HCT116 (cell line): ENCODE results near the gene HNF4A. TPM values are rescaled to one million over a fixed set of nuclear protein-coding genes. Genes with fewer than 3 reads are reported as not detected.

Experiments
- ATAC-seq: fragments of 200-7000 bp; cut with Tn5 transposase; 2 replicates; pipeline ENCODE4 v1.9.1; 2020; ENCODE audit warnings: mild to moderate bottlenecking, moderate library complexity
- BruUV-seq: library from RNA; stranded (reverse); fragments of 400-500 nt; replicated peaks from 2 replicates; lab custom pipeline; 2021; lab: Mats Ljungman, UMichigan
- CTCF ChIA-PET: fragments of 300-600 bp; sonication (Branson Sonifier 250); formaldehyde crosslinking; loops from one replicate; lab custom pipeline; 2021; ENCODE audit warnings: antibody characterized with exemption; lab: Charles Lee
- POLR2A ChIA-PET: fragments of 300-600, 350-600 bp; sonication (Branson Sonifier 250); formaldehyde crosslinking; loops from one replicate; lab custom pipeline; 2021; ENCODE audit warnings: antibody characterized with exemption; lab: Charles Lee
- RAD21 ChIA-PET, 2 experiments: fragments of 300-600 bp; sonication (Branson Sonifier 250); formaldehyde crosslinking; loops; one replicate each; lab custom pipeline; 2023; ENCODE audit warnings: low total read pairs in 2 of 2; ENCODE audit not compliant: uncharacterized antibody in 2 of 2, unreplicated experiment in 2 of 2, low non-redundant PET in 1 of 2; lab: Charles Lee
- DNase-seq: peaks from one replicate; pipeline ENCODE4 v3.0.0-alpha.2; 2010; ENCODE audit warnings: low read depth, low spot score
- H2AFZ ChIP-seq: fragments of 200-600 bp; shearing (Covaris generic), sonication (generic); 2 replicates; pipeline ENCODE4 v1.6.1; 2017; ENCODE audit warnings: low read depth, mixed run types, mixed read lengths, antibody characterized with exemption, low read length; ENCODE audit not compliant: poor library complexity, severe bottlenecking
- H3K27ac ChIP-seq: 2 replicates; pipeline ENCODE4 v1.5.1; 2012; ENCODE audit warnings: low read depth, low read length
- H3K27me3 ChIP-seq: fragments of 200-600 bp; sonication (generic); 2 replicates; pipeline ENCODE4 v1.6.1; 2016; ENCODE audit warnings: mixed run types, low read length, mixed read lengths; ENCODE audit not compliant: insufficient read depth
- H3K36me3 ChIP-seq, 2 experiments: fragments of 200-500 bp in 1 of 2; fragments of 200-600 bp in 1 of 2; sonication (Bioruptor generic) in 1 of 2; sonication (generic) in 1 of 2; 2 replicates each; pipeline versions ENCODE4 v1.5.1 to v1.6.1; 2014 to 2016; ENCODE audit warnings: low read length in 2 of 2, inconsistent platforms in 1 of 2, mixed read lengths in 1 of 2, mixed run types in 1 of 2; ENCODE audit not compliant: insufficient read depth in 2 of 2, control insufficient read depth in 1 of 2
- H3K4me1 ChIP-seq, 2 experiments: fragments of 200-600 bp in 1 of 2; sonication (generic) in 1 of 2; 2 replicates each; pipeline versions ENCODE4 v1.5.1 to v1.6.1; 2012 to 2017; ENCODE audit warnings: low read length in 2 of 2, inconsistent platforms in 1 of 2, mild to moderate bottlenecking in 1 of 2, mixed read lengths in 1 of 2, mixed run types in 1 of 2, moderate library complexity in 1 of 2; ENCODE audit not compliant: insufficient read depth in 2 of 2, control insufficient read depth in 1 of 2
- H3K4me2 ChIP-seq: fragments of 200-600 bp; sonication (generic); 2 replicates; pipeline ENCODE4 v1.6.1; 2017; ENCODE audit warnings: mixed run types, low read length, mixed read lengths
- H3K4me3 ChIP-seq, 2 experiments: fragments of 200-600 bp in 1 of 2; sonication (generic) in 1 of 2; replicated peaks in 1 of 2; 2 replicates each; pipeline ENCODE4 v1.5.1; 2011 to 2016; ENCODE audit warnings: low read length in 2 of 2, control low read depth in 1 of 2, low read depth in 1 of 2, mild to moderate bottlenecking in 1 of 2, mixed read lengths in 1 of 2, mixed run types in 1 of 2
- H3K79me2 ChIP-seq: fragments of 200-600 bp; sonication (generic); 2 replicates; pipeline ENCODE4 v1.6.1; 2017; ENCODE audit warnings: mild to moderate bottlenecking, mixed run types, low read length, moderate library complexity, mixed read lengths; ENCODE audit not compliant: insufficient read depth
- H3K9ac ChIP-seq: fragments of 200-600 bp; sonication (generic); 2 replicates; pipeline ENCODE4 v1.6.1; 2016; ENCODE audit warnings: low read length, mixed read lengths
- H3K9me2 ChIP-seq: fragments of 200-600 bp; sonication (generic), shearing (Covaris generic); 2 replicates; pipeline ENCODE4 v1.6.1; 2017; ENCODE audit warnings: mixed run types, mild to moderate bottlenecking, moderate library complexity; ENCODE audit not compliant: insufficient read depth
- H3K9me3 ChIP-seq, 2 experiments: fragments of 200-500 bp in 1 of 2; fragments of 200-600 bp in 1 of 2; sonication (Bioruptor generic) in 1 of 2; sonication (generic) in 1 of 2; 2 replicates each; pipeline ENCODE4 v1.6.1; 2014 to 2017; ENCODE audit warnings: low read length in 2 of 2, mixed read lengths in 2 of 2, inconsistent platforms in 1 of 2, low read depth in 1 of 2, mild to moderate bottlenecking in 1 of 2, mixed run types in 1 of 2, moderate library complexity in 1 of 2; ENCODE audit not compliant: control insufficient read depth in 1 of 2, insufficient read depth in 1 of 2
- H4K20me1 ChIP-seq: fragments of 200-600 bp; sonication (generic), shearing (Covaris generic); 2 replicates; pipeline ENCODE4 v1.6.1; 2017; ENCODE audit warnings: mixed run types, mild to moderate bottlenecking, moderate library complexity; ENCODE audit not compliant: insufficient read depth
- CBX3 ChIP-seq: IDR thresholded peaks from 2 replicates; pipeline ENCODE4 v1.6.1; 2012; ENCODE audit warnings: low read depth
- CEBPB ChIP-seq: IDR thresholded peaks from 2 replicates; pipeline ENCODE4 v1.6.1; 2012; ENCODE audit warnings: low read depth
- EZH2phosphoT487 ChIP-seq: fragments of 200-600 bp; IDR thresholded peaks from 2 replicates; pipeline ENCODE4 v1.6.1; 2018; ENCODE audit warnings: antibody characterized with exemption, borderline replicate concordance
- JUND ChIP-seq: IDR thresholded peaks from 2 replicates; pipeline ENCODE4 v1.6.1; 2012
- POLR2A ChIP-seq: IDR thresholded peaks from 2 replicates; pipeline ENCODE4 v1.7.0; 2011; ENCODE audit warnings: borderline replicate concordance; ENCODE audit not compliant: insufficient read depth, insufficient read length; ENCODE audit errors: extremely low read depth
- POLR2AphosphoS5 ChIP-seq: IDR thresholded peaks from 2 replicates; pipeline ENCODE4 v1.6.1; 2011; ENCODE audit warnings: mild to moderate bottlenecking, low read depth, low read length, moderate library complexity
- RAD21 ChIP-seq: IDR thresholded peaks from 2 replicates; pipeline ENCODE4 v1.6.1; 2012; ENCODE audit warnings: low read depth, mild to moderate bottlenecking
- REST ChIP-seq: IDR thresholded peaks from 2 replicates; pipeline ENCODE4 v1.6.1; 2012; ENCODE audit warnings: low read depth
- SIN3A ChIP-seq: IDR thresholded peaks from 2 replicates; pipeline ENCODE4 v1.6.1; 2012; ENCODE audit warnings: low read depth
- SRF ChIP-seq: IDR thresholded peaks from 2 replicates; pipeline ENCODE4 v1.6.1; 2012; ENCODE audit warnings: low read depth
- YY1 ChIP-seq: IDR thresholded peaks from 2 replicates; pipeline ENCODE4 v1.6.1; 2011; ENCODE audit warnings: low read length, low read depth, moderate library complexity, mild to moderate bottlenecking; ENCODE audit not compliant: insufficient replicate concordance; ENCODE audit errors: extremely low read depth
- ZNF274 ChIP-seq: fragments of 200-500 bp; sonication (Bioruptor generic); IDR thresholded peaks from 2 replicates; pipeline ENCODE4 v1.6.1; 2014; ENCODE audit warnings: mild to moderate bottlenecking, low read depth, low read length, inconsistent platforms
- intact Hi-C: fragments of 100-400 bp; cut with micrococcal nuclease; formaldehyde crosslinking; loops from 2 replicates; pipeline ENCODE4 v1.10.0; 2022
- total RNA-seq: library from RNA; stranded (reverse); gene quantifications from one replicate; pipeline ENCODE4 v1.2.1, GENCODE V29; 2021; ENCODE audit not compliant: unreplicated experiment

The HNF4A gene
- total RNA-seq, 1 experiment from 2014 or later, result 7.4 TPM

- BruUV-seq, result no TSS peak
- CTCF ChIA-PET, result no interaction called here
- H3K4me1 ChIP-seq, result peaks cover 14 to 34% of the 10 kb centered on the region in 2 experiments
- H3K27ac ChIP-seq, result no peak overlapping the region
- no peaks in the 10 kb centered on the region for H3K79me2 ChIP-seq
- H3K9ac ChIP-seq, result no peak overlapping the region
- no peaks in the 10 kb centered on the region for H4K20me1 ChIP-seq
- TF ChIP-seq POLR2AphosphoS5 (no peak), POLR2A (no peak), SIN3A (no peak), ZNF274 (no peak), REST (no peak), SRF (no peak), EZH2phosphoT487 (no peak), CBX3 (no peak), YY1 (no peak), JUND (no peak), RAD21 (no peak), CEBPB (no peak)
- TF ChIP-seq, all 23 proteins: peak for 0
- intact Hi-C loops, result no loop called here
- H3K4me2 ChIP-seq, result no peak overlapping the region
- no peak overlapping the region for H2AFZ ChIP-seq
- no peaks in the 10 kb centered on the region for H3K27me3 ChIP-seq
- H3K4me3 ChIP-seq, result no peak overlapping the region
- DNase-seq (no peak), ATAC-seq (no peak)
- POLR2A ChIA-PET, result interaction anchor here (1.5 kb wide), 1 partner anchor 8 kb away, joined by 5 read pairs; no protein-coding TSS in a partner anchor
- H3K9me2 ChIP-seq, result no peaks in the 10 kb centered on the region
- no peaks in the 10 kb centered on the region for H3K36me3 ChIP-seq
- RAD21 ChIA-PET, result no interaction called here
- H3K9me3 ChIP-seq, result no peaks in the 10 kb centered on the region
These were observed 50.5 kb downstream of the HNF4A start for GRCh38 chr20:44405785-44406571.
